Parathyroid adenoma (tissue), 2 donors: ENCODE results near the gene TBC1D3B.

Experiments used
- H2AFZ ChIP-seq: fragments of 300-600 bp; sonication (generic); one replicate; pipeline ENCODE4 v1.7.0; 2017; ENCODE audit warnings: antibody characterized with exemption, mild to moderate bottlenecking
- H3K27ac ChIP-seq: fragments of 300-600 bp; sonication (generic); one replicate; pipeline ENCODE4 v1.7.0; 2017
- H3K27me3 ChIP-seq: fragments of 300-600 bp; sonication (generic); one replicate; pipeline ENCODE4 v1.7.0; 2017; ENCODE audit warnings: low read length; ENCODE audit not compliant: control insufficient read depth, insufficient read depth
- H3K36me3 ChIP-seq: fragments of 300-600 bp; sonication (generic); one replicate; pipeline ENCODE4 v1.7.0; 2017; ENCODE audit warnings: low read length; ENCODE audit not compliant: control insufficient read depth, insufficient read depth
- H3K4me1 ChIP-seq: fragments of 300-600 bp; sonication (generic); one replicate; pipeline ENCODE4 v1.7.0; 2017; ENCODE audit warnings: control low read depth
- H3K4me2 ChIP-seq: fragments of 300-600 bp; sonication (generic); one replicate; pipeline ENCODE4 v1.7.0; 2017; ENCODE audit warnings: low read length
- H3K4me3 ChIP-seq: fragments of 300-600 bp; sonication (generic); one replicate; pipeline ENCODE4 v1.7.0; 2017; ENCODE audit warnings: low read depth, low read length
- H3K79me2 ChIP-seq: fragments of 300-600 bp; sonication (generic); one replicate; pipeline ENCODE4 v1.7.0; 2017; ENCODE audit warnings: control low read depth
- H3K9ac ChIP-seq: fragments of 300-600 bp; sonication (generic); one replicate; pipeline ENCODE4 v1.7.0; 2017; ENCODE audit warnings: mild to moderate bottlenecking
- H3K9me3 ChIP-seq: fragments of 300-600 bp; sonication (generic); one replicate; pipeline ENCODE4 v1.7.0; 2017; ENCODE audit warnings: low read length; ENCODE audit not compliant: control insufficient read depth
- TF ChIP-seq, protein P1 (sequence below): fragments of 300-600 bp; sonication (generic); IDR thresholded peaks from one replicate; pipeline ENCODE4 v1.7.0; 2017; ENCODE audit warnings: antibody characterized with exemption, mild to moderate bottlenecking
- donor health status: primary hyperparathyroidism.

Gene TBC1D3B

GRCh38 chr17:36136439-36136838 is 40.0 kb downstream of the TBC1D3B start:
- Histone ChIP-seq H3K4me2 (no peak overlapping the region), H3K4me1 (peaks cover 12% of the 10 kb centered on the region), H3K36me3 (no peaks in the 10 kb centered on the region), H3K9ac (no peak overlapping the region), H2AFZ (no peak overlapping the region), H3K4me3 (no peak overlapping the region), H3K79me2 (no peaks in the 10 kb centered on the region), H3K27me3 (no peaks in the 10 kb centered on the region), H3K27ac (no peak overlapping the region), H3K9me3 (no peaks in the 10 kb centered on the region)
- TF ChIP-seq, protein P1, sequence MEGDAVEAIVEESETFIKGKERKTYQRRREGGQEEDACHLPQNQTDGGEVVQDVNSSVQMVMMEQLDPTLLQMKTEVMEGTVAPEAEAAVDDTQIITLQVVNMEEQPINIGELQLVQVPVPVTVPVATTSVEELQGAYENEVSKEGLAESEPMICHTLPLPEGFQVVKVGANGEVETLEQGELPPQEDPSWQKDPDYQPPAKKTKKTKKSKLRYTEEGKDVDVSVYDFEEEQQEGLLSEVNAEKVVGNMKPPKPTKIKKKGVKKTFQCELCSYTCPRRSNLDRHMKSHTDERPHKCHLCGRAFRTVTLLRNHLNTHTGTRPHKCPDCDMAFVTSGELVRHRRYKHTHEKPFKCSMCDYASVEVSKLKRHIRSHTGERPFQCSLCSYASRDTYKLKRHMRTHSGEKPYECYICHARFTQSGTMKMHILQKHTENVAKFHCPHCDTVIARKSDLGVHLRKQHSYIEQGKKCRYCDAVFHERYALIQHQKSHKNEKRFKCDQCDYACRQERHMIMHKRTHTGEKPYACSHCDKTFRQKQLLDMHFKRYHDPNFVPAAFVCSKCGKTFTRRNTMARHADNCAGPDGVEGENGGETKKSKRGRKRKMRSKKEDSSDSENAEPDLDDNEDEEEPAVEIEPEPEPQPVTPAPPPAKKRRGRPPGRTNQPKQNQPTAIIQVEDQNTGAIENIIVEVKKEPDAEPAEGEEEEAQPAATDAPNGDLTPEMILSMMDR, result no peak

DNA sequence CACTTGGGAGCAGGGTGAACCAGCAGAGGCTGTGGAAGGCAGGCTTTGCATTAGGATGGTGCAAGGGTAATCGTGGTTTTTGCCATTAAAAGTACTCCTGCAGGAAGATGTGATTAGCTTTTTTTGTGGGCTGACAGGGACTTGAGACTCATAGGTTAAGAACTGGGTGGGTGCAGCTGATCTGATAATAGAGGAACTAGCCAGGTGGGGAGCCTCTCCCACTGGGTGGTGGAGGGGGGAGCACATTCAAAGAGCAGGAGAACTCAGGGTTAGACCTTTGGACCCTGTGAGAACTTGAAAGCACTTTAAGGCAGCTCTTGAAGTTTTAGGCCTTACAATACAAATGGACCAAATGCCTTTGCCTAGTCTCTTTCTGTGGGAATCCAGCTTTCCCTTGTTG is 40.4 kb downstream of the TBC1D3B start:
- Histone ChIP-seq H3K9me3 (no peaks in the 10 kb centered on the region), H3K9ac (no peak overlapping the region), H3K4me2 (no peak overlapping the region), H3K36me3 (no peaks in the 10 kb centered on the region), H3K27ac (no peak overlapping the region), H3K4me3 (no peak overlapping the region), H3K27me3 (no peaks in the 10 kb centered on the region), H3K79me2 (no peaks in the 10 kb centered on the region), H2AFZ (no peak overlapping the region), H3K4me1 (peaks cover 12% of the 10 kb centered on the region)
- TF ChIP-seq, protein P1, result no peak

DNA sequence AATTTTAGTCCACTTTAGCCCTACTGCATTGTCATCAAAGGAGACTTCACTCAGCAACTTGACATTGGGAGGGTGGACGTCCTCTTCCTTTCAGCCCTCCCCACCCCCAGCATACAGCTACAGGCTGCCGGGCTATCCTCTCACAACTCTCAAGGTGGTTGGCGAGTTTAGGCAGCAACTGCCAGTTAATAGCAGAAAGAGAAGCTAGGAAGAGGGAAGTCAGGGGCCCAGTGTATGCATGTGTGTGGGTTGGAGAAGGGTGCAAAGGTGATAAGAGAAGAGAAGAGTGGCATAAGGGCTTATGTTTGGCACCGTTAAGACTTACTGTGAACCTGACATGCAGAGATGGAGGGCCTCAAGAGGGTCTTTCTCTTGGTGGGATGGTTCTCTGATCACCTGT is 41.0 kb downstream of the TBC1D3B start:
- H3K4me2 ChIP-seq, result no peak overlapping the region
- H3K9me3 ChIP-seq, result no peaks in the 10 kb centered on the region
- no peaks in the 10 kb centered on the region for H3K27me3 ChIP-seq
- H3K79me2 ChIP-seq, result no peaks in the 10 kb centered on the region
- no peak overlapping the region for H3K4me3 ChIP-seq
- H3K9ac ChIP-seq, result no peak overlapping the region
- TF ChIP-seq, protein P1, result no peak
- no peaks in the 10 kb centered on the region for H3K36me3 ChIP-seq
- H2AFZ ChIP-seq, result no peak overlapping the region
- peaks cover 12% of the 10 kb centered on the region for H3K4me1 ChIP-seq
- H3K27ac ChIP-seq, result no peak overlapping the region

- Histone ChIP-seq H3K9ac (no peak overlapping the region), H3K79me2 (no peaks in the 10 kb centered on the region), H3K4me1 (peaks cover 12% of the 10 kb centered on the region), H3K4me2 (no peak overlapping the region), H3K9me3 (no peaks in the 10 kb centered on the region), H3K27ac (no peak overlapping the region), H3K27me3 (no peaks in the 10 kb centered on the region), H3K36me3 (no peaks in the 10 kb centered on the region), H3K4me3 (no peak overlapping the region), H2AFZ (no peak overlapping the region)
- TF ChIP-seq, protein P1, result no peak
Measured at GRCh38 chr17:36133602-36134236, 42.7 kb downstream of the TBC1D3B start.

DNA sequence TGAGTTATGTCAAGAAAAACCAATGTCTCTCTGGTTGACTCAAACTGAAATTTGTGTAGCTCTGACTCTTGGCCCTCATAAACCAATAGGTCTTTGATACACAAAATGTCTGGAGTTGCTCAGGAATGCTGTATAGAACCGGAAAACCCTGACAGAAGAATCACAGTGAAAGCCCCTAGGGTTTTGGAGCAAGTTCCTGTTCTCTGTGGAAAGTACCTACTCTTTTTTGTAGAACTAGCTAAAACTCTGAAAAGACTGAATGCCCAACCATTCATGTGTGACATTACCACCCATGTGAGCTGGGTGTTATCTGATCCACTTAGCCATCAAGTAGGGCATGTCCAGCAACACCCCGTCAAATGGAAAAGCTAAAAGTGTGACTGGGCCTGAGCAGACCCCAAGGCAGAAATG is 44.0 kb downstream of the TBC1D3B start:
- TF ChIP-seq, protein P1, result no peak
- Histone ChIP-seq H3K36me3 (no peaks in the 10 kb centered on the region), H3K9ac (no peak overlapping the region), H3K4me1 (peaks cover 12% of the 10 kb centered on the region), H3K79me2 (no peaks in the 10 kb centered on the region), H3K4me3 (no peak overlapping the region), H2AFZ (no peak overlapping the region), H3K9me3 (no peaks in the 10 kb centered on the region), H3K27me3 (no peaks in the 10 kb centered on the region), H3K27ac (no peak overlapping the region), H3K4me2 (peak overlapping the region; percentile 8)
